Natural killer cell (primary cell): ENCODE results near the gene PRSS36. TPM values are rescaled to one million over a fixed set of nuclear protein-coding genes. Genes with fewer than 3 reads are reported as not detected.

ENCODE experiments used
- total RNA-seq, 4 donors: library from RNA; stranded (reverse); fragments of 120-200 nt in 1 of 4; gene quantifications; one replicate each; pipeline versions ENCODE4 v1.2.3 to v1.2.4, GENCODE V29; 2013 to 2022

PRSS36 gene
- total RNA-seq, 3 donors from 2014 or later (not counting 1 experiment from before 2014, with no cell fraction given): 2.1 to 3.5 (median 2.3) TPM

Other genes with a start within 250 kb of the PRSS36 start
- 10 to 100 TPM; 10.1 to 13.3 (median 12.4) TPM for gene FBXL19, start 226.5 kb downstream of the PRSS36 start, total RNA-seq
- 10 to 100 TPM; 10.8 to 19.8 (median 12.8) TPM for gene ORAI3, start 201.0 kb downstream of the PRSS36 start, total RNA-seq
- gene SETD1A, start 192.3 kb downstream of the PRSS36 start, total RNA-seq: 10 to 100 TPM; 32.9 to 34.5 (median 33.9) TPM
- gene HSD3B7, start 164.9 kb downstream of the PRSS36 start, total RNA-seq: 1 to 10 TPM in 1 of 3 donors, under 1 TPM in 2; 0.26 to 2.1 (median 0.39) TPM
- 1 to 10 TPM in 1 of 3 donors, under 1 TPM in 2; 0.14 to 1.6 (median 0.32) TPM for gene STX1B, start 139.4 kb downstream of the PRSS36 start, total RNA-seq
- 100 to 1,000 TPM; 128 to 145 (median 133) TPM for gene STX4, start 116.5 kb downstream of the PRSS36 start, total RNA-seq
- gene ZNF668, start 75.8 kb downstream of the PRSS36 start, total RNA-seq: 10 to 100 TPM; 11.0 to 27.4 (median 22.6) TPM
- 10 to 100 TPM; 22.0 to 31.1 (median 30.1) TPM for gene ZNF646, start 75.6 kb downstream of the PRSS36 start, total RNA-seq
- gene PRSS53, start 61.1 kb downstream of the PRSS36 start, total RNA-seq: 1 to 10 TPM; 4.3 to 7.4 (median 5.1) TPM
- 10 to 100 TPM; 35.9 to 42.1 (median 41.8) TPM for gene VKORC1, start 55.3 kb downstream of the PRSS36 start, total RNA-seq
- gene BCKDK, start 41.7 kb downstream of the PRSS36 start, total RNA-seq: 10 to 100 TPM in 2 of 3 donors, 1 to 10 TPM in 1; 9.9 to 16.3 (median 12.1) TPM
- gene KAT8, start 32.4 kb downstream of the PRSS36 start, total RNA-seq: 100 to 1,000 TPM in 1 of 3 donors, 10 to 100 TPM in 2; 90.6 to 101 (median 93.4) TPM
- gene PRSS8, start 14.3 kb downstream of the PRSS36 start, total RNA-seq: not detected
- 100 to 1,000 TPM; 872 to 934 (median 918) TPM for gene FUS, start 30.1 kb upstream of the PRSS36 start, total RNA-seq
- gene PYCARD, start 52.7 kb upstream of the PRSS36 start, total RNA-seq: 10 to 100 TPM; 29.7 to 38.1 (median 37.6) TPM
- under 1 TPM in 2 of 3 donors, not detected in 1; 0.05 to 0.07 TPM for gene TRIM72, start 64.1 kb upstream of the PRSS36 start, total RNA-seq
- not detected for gene PYDC1, start 67.1 kb upstream of the PRSS36 start, total RNA-seq
- gene ITGAM, start 109.9 kb upstream of the PRSS36 start, total RNA-seq: 100 to 1,000 TPM; 370 to 545 (median 428) TPM
- gene ITGAX, start 205.1 kb upstream of the PRSS36 start, total RNA-seq: 100 to 1,000 TPM; 224 to 249 (median 233) TPM
- gene ITGAD, start 243.3 kb upstream of the PRSS36 start, total RNA-seq: 1 to 10 TPM; 1.0 to 2.9 (median 2.2) TPM